Measurements from ENCODE around the gene DOCK9.
A peak's percentile ranks its signal among the peaks of the same experiment; 100 is the strongest.

Gene DOCK9

GRCh38 chr13:98976338-98976737 lies 1.5 kb downstream of the DOCK9 start:
- no peak for DNase-seq

DNA sequence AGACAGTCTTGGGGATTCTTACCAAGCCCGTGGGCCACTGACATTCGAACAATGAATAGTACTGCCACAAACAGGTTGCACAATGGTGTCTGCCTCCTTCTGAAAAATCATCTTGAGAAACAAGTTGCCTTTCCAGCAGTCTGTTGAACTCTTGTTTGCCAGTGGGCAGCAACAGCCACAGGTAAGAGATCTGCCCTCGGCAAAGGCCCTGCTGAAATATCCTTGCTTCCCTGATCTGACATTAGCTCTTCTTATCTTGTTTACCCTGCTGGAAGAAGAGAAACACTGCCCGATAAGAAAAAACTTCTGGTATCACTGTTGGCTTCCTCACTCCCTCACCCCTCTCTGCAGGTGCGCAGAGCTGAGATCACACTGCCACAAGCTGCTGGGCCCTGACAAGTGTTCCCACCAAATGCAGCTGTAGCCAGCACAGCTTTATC lies 2.0 kb downstream of the DOCK9 start:
- DNase-seq: peak; percentile 40 to 57

GRCh38 chr13:98974053-98974452 lies 3.8 kb downstream of the DOCK9 start:
- DNase-seq: no peak

- peak; percentile 13 to 37 for DNase-seq
Measured at GRCh38 chr13:98972627-98973026, 5.2 kb downstream of the DOCK9 start.

DNA sequence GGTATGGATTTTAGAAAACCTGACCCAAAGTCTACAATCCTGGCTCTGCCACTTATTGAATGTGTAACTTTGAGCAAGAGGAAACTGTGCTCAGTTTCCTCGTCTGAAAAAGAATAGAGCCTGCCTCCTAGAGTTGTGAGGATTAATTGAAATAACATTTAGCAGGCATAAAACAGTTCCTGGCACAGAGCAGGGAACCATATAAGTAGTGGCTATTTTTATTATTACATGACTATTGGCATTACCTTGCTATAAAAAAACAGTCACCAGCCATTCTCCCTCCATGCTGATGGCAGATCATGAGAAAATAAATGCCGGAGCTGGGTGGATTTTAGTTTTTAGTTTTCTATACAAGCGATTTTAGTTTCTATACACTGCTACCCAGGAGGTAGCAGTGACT lies 5.8 kb downstream of the DOCK9 start:
- DNase-seq: no peak

DNA sequence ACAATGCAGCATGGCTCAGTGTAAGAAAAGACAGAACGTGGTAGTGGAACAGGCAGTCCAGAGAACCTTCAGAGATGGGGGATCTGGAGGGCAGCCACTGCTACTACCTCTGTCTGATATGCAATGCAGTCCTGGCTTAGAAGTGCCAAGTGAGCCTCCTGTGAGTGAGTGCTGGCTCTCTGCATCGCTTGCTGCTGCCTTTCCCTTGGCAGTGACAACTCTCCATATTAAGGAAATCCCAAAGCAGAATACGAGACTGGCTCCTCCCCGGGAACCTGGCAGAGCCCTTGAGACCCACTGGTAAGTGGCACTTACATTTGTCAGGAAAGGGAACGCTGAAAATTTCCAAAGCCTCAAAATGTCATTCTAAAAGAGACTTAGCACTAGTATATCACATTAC lies 7.5 kb downstream of the DOCK9 start:
- no peak for DNase-seq

GRCh38 chr13:98967491-98967890 lies 10.4 kb downstream of the DOCK9 start:
- DNase-seq: no peak

DNA sequence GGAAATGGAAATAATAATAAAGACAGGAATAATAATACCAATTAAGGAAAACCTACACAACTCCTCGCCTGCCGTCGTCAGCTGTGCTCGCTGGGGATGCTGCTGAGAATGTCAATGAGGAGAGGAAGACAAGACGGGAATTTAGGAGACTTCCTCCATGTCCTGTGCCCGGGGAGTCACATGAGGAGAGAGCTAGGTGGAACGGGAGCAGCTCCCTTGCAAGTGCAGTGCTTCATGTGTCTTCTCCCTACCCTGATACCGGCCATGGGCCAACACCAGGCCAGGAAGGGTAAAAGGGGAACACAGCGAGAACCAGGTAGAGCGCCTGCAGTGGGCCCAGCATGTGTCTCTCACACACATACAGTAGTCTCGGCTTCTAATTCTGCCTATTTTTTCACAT lies 11.8 kb downstream of the DOCK9 start:
- no peak for DNase-seq

- no peak for DNase-seq
Measured at GRCh38 chr13:98965325-98965724, 12.5 kb downstream of the DOCK9 start.

GRCh38 chr13:98963917-98964316 lies 13.9 kb downstream of the DOCK9 start:
- DNase-seq: no peak

DNA sequence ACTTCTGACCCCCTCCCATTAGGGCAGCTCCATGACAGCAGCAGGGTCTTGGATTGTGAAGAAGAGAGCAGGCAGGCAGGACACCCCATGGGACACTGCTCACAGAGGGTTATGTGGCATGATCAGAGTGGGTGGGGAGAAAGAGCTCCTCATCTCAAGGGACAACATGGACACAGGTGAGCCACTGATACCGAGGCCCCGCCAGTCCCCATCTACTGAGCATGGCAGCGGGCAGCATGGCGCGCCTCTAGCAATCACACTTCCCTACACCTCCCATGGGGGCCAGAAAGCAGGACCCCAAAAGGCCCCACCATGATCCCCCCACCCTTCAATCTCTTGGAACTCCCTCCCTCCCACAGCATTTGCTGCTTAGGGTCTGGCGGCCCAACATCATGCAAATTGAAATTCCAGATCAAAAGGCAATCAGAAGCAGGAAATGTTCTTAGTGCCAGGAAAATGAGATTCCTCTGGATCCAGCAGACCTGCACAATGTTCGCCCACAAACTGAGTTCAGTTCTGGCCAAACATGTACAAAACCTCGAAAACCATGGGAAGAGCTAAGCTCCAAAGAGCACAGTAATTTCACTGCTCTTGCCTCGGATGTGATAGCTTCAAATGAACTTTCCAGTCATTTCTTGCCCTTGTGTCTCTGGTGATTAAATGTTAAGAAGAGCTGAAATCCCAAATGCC lies 14.8 kb downstream of the DOCK9 start:
- no peak for DNase-seq

- no peak for DNase-seq
Measured at GRCh38 chr13:98961503-98962105, 16.3 kb downstream of the DOCK9 start.

DNA sequence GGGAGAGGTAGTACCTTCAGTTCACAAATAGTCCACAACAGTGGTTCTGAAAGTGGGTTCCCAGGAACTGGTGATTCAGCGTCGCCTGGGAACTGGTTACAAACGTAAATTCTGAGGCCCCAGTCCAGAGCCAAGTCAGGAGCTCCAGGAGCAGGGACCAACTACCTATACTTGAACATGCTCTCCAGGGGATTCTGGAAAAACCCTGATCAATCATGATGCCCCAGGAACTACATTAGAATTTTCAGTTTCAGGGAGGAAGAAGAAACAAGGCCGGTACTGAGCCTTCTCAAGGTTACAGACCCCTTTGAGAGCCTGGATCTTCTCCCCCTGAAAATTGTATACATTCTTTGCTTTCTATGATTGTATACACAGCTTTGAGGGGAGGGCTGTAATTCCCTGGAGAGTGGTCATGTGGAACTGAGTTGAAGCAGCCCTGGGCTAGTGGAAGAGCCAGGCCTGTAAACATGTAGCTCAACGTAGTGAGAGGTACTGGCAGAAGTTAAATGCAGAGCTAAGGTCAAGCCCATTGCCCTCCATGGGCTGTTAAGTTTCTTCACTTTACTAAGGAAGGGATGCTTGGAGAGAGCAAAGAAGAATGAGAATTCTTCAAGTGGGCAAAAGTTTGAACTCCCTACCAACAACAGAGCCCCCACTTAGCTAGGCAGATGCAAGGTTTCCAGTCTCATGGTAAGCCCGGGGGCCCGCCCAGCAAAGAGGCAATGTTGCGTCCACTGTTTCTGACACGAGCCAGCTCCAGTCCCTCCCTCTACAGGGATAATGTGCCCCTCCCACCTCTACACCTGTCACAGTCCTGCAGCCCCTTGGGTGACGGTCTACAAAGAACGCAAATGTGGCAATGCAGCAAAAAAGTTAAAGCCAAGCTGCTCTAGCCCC lies 17.0 kb downstream of the DOCK9 start:
- no peak for DNase-seq

DNA sequence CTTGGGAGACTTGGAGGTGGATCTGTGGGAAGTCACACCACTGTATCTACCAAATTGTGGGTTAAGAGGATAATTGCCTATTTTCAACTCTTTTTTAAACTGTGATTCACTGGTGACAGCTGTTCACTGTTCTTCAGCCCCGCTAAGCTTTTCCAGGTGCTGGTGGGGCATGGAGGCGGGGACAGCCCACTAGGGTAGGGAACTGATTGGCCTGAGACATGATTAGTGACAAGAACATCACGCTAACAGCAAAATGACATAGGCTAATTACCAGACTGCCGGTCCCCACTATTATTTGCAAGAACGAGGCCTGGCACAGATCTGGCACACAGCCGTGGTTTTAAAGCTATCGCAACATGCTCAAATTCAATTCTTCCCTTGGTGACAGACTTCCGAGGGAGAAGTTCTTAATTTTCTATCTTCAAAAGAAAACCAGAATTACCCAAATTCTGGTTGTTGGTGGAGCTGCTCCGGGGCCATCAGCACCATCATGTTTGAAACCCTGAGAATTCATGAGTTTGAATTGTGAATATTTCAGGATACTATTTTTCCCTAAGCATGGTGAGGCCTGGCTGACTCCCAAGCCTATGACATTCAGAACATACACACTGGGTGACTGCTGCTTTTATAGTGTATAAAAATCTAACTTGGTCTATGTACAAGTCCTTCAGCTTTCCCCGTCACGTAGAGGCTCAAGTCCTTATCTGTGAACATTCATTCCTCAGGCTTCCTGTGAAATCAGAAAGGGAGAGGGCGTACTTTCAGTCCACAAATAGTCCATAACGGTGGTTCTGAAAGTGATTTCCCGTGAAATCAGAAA lies 17.9 kb downstream of the DOCK9 start:
- DNase-seq: no peak

DNA sequence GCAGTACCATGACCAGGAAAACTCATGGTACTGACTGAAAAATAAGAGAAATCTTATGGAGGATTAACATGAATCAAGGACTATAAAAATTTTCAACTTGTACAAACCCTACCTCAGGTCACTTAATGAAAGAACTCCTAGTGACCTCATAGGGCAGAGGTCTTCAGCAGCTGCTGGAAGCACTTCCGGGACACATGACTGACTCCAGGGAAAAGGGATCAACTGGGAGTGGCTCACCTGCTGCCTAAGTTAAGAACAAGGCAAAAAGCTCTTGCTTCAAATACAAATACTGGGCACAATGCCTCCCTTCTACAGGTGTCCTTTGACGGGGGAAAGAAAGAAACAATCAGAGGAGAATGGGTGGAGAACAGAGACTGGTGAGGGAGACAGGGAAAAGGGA lies 18.6 kb downstream of the DOCK9 start:
- no peak for DNase-seq

DNA sequence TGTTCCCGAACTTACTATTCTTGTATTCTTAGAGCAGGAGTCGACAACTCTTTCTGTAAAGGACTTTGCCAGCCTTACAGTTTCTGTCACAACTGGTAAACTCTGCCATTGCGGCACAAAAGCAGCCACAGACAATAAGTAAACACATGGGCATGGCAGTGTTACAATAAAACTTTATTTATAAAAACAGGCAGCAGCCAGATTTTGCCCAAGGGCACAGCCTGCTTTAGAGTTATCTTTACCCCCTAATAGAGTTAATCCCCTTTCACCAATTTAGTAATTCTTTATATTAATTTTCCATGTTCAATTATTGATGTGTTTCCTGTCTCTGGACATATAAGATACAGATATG lies 19.4 kb downstream of the DOCK9 start:
- DNase-seq: no peak

GRCh38 chr13:98957731-98958442 lies 20.0 kb downstream of the DOCK9 start:
- DNase-seq: no peak

DNA sequence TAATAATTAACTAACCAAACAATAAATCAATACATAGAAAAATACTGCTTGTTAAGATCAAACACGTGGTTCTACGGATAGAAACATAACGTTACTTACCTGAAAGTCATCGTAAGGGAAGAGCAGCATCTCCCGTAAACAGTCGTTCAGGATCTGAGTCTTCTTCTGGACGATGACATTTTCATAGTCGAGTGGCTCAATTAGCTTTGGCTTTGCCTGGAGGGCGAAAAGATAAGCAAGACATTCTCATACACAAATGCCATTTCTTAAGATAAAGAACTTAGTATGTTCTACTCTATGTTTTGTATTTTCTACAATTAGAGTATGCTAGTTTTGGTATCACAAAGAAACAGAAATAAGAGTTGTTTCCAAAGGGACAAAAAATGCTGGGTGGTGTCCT lies 22.5 kb downstream of the DOCK9 start:
- no peak for DNase-seq

DNA sequence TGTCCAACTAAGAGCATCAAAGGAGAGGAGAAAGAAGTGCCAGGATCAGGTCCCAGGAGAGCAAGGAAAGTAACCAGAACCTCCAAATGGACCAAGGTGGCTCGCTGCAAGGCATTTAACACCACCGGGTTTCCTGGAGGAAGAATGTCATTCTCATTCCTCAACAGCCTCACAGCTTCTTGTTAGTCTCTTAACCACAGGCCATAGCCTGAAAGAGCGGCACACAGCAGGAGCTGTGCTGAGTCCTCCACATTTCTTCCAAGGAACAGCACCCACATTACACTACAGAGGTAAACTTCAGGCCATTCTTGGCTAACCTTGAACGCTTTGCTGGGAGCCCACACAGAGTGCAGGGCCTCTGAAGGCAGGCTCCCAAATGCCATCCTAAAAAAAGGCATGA lies 23.6 kb downstream of the DOCK9 start:
- no peak for DNase-seq

DNA sequence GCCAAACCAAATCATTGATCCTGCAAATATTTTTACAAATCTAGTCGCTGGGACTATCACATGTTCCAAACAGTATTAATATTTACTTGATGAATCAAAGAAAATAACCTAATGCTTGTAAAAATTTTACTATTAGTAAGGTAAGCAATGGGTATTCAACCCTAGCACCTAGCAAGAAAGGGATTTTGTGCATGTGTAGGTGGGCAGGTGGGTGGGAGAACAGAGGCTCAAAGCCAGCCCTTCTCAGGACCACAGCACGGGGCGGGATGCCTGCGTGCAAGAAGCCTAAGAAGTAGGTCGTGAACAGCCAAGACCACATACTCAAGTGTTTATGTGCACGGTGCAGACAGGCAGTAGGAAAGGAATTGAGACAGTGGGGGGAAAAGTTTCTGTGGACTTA lies 26.6 kb downstream of the DOCK9 start:
- DNase-seq: no peak

DNA sequence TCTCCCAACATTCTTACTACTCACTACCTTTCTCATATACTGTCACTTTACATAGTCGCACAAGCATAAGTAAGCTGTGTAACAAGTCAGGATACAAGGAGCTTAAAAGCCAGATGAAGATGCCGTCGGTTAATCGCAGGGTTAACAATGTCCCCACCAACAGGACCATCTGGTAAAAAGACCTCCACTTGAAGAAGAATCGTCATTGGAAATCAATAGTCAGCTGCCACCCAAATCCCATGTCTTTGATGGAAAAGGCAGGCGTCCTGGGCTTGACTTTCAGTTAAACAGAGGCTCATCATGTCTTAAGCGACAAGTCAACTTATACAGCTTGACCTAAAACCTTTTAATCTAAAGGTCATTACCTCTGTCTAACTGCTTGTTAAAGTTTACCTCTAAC lies 27.2 kb downstream of the DOCK9 start:
- no peak for DNase-seq

GRCh38 chr13:98947925-98948324 lies 29.9 kb downstream of the DOCK9 start:
- DNase-seq: no peak
